HEK293 (cell line): ENCODE measurements around the gene UROC1.

ENCODE experiments used
- CTCF ChIA-PET: fragments of 350-600 bp; formaldehyde crosslinking; extraction: SDS; loops from one replicate; lab custom pipeline; 2021; ENCODE audit warnings: antibody characterized with exemption; lab: Yijun Ruan, JAX
- POLR2A ChIA-PET: fragments of 300-600 bp; formaldehyde crosslinking; extraction: SDS; loops from one replicate; lab custom pipeline; 2020; ENCODE audit warnings: antibody characterized with exemption, inconsistent platforms; lab: Yijun Ruan, JAX
- H3K27ac ChIP-seq: fragments of 200-500 bp; sonication (Bioruptor generic); 2 replicates; pipeline ENCODE4 v1.5.1; 2014; ENCODE audit warnings: low read depth, low read length, control low read depth, inconsistent platforms; ENCODE audit errors: extremely low read depth
- H3K36me3 ChIP-seq, 2 experiments: fragments of 200-500 bp in 1 of 2; sonication (Bioruptor generic) in 1 of 2; 1 replicate in 1 of 2; 2 replicates in 1 of 2; pipeline ENCODE4 v1.5.1; 2014 to 2017; ENCODE audit warnings: inconsistent platforms in 2 of 2, low read length in 2 of 2; ENCODE audit not compliant: control insufficient read depth in 2 of 2, insufficient read depth in 1 of 2
- H3K4me1 ChIP-seq: fragments of 200-500 bp; sonication (Bioruptor generic); 2 replicates; pipeline ENCODE4 v1.5.1; 2014; ENCODE audit warnings: mild to moderate bottlenecking, low read length, inconsistent platforms; ENCODE audit not compliant: control insufficient read depth, insufficient read depth
- H3K4me3 ChIP-seq: 2 replicates; pipeline ENCODE4 v1.5.1; 2011; ENCODE audit warnings: low read depth, mild to moderate bottlenecking, control low read depth, low read length, moderate library complexity
- H3K9me3 ChIP-seq: fragments of 200-500 bp; sonication (Bioruptor generic); 2 replicates; pipeline ENCODE4 v1.5.1; 2014; ENCODE audit warnings: low read depth, low read length, inconsistent platforms; ENCODE audit not compliant: control insufficient read depth, insufficient read depth
- AEBP2 ChIP-seq: fragments of 450-650 bp; formaldehyde crosslinking; IDR thresholded peaks from 2 replicates; pipeline ENCODE4 v1.5.1; 2016; ENCODE audit warnings: missing biosample characterization, missing genetic modification characterization, borderline replicate concordance
- HOXA7 ChIP-seq: sonication (generic); formaldehyde crosslinking; IDR thresholded peaks from 2 replicates; pipeline ENCODE4 v1.8.1; 2022; ENCODE audit warnings: missing genetic modification reagents, borderline replicate concordance
- HOXC10 ChIP-seq: sonication (generic); formaldehyde crosslinking; IDR thresholded peaks from 2 replicates; pipeline ENCODE4 v1.8.1; 2023; ENCODE audit warnings: mild to moderate bottlenecking, missing genetic modification reagents
- PRDM4 ChIP-seq: fragments of 450-650 bp; formaldehyde crosslinking; IDR thresholded peaks from 2 replicates; pipeline ENCODE4 v1.5.1; 2017; ENCODE audit warnings: missing biosample characterization, missing genetic modification characterization
- ZBTB21 ChIP-seq: fragments of 450-650 bp; formaldehyde crosslinking; IDR thresholded peaks from 2 replicates; pipeline ENCODE4 v1.5.1; 2017; ENCODE audit warnings: missing biosample characterization, missing genetic modification characterization
- ZEB2 ChIP-seq: fragments of 450-650 bp; formaldehyde crosslinking; IDR thresholded peaks from 2 replicates; pipeline ENCODE4 v1.5.1; 2016; ENCODE audit warnings: missing biosample characterization, missing genetic modification characterization
- ZFP37 ChIP-seq: fragments of 450-650 bp; formaldehyde crosslinking; IDR thresholded peaks from 2 replicates; pipeline ENCODE4 v1.5.1; 2016; ENCODE audit warnings: missing biosample characterization, missing genetic modification characterization
- ZNF157 ChIP-seq: fragments of 450-650 bp; formaldehyde crosslinking; IDR thresholded peaks from 2 replicates; pipeline ENCODE4 v1.5.1; 2016; ENCODE audit warnings: missing biosample characterization, missing genetic modification characterization
- ZNF23 ChIP-seq: fragments of 450-650 bp; formaldehyde crosslinking; IDR thresholded peaks from 2 replicates; pipeline ENCODE4 v1.5.1; 2016; ENCODE audit warnings: missing biosample characterization, missing genetic modification characterization, borderline replicate concordance
- ZNF24 ChIP-seq: fragments of 450-650 bp; formaldehyde crosslinking; IDR thresholded peaks from 2 replicates; pipeline ENCODE4 v1.5.1; 2016; ENCODE audit warnings: missing biosample characterization, missing genetic modification characterization
- ZNF248 ChIP-seq: fragments of 450-650 bp; formaldehyde crosslinking; IDR thresholded peaks from 2 replicates; pipeline ENCODE4 v1.5.1; 2017; ENCODE audit warnings: missing biosample characterization, missing genetic modification characterization
- ZNF510 ChIP-seq: fragments of 450-650 bp; formaldehyde crosslinking; IDR thresholded peaks from 2 replicates; pipeline ENCODE4 v1.5.1; 2018; ENCODE audit warnings: mild to moderate bottlenecking, missing genetic modification characterization, missing biosample characterization; ENCODE audit not compliant: insufficient replicate concordance
- ZNF558 ChIP-seq: fragments of 450-650 bp; formaldehyde crosslinking; IDR thresholded peaks from 2 replicates; pipeline ENCODE4 v1.5.1; 2016; ENCODE audit warnings: missing biosample characterization, missing genetic modification characterization
- ZNF571 ChIP-seq: fragments of 450-650 bp; formaldehyde crosslinking; IDR thresholded peaks from 2 replicates; pipeline ENCODE4 v1.5.0; 2017; ENCODE audit warnings: missing biosample characterization, missing genetic modification characterization
- ZNF580 ChIP-seq: fragments of 450-650 bp; formaldehyde crosslinking; IDR thresholded peaks from 2 replicates; pipeline ENCODE4 v1.5.1; 2016; ENCODE audit warnings: missing biosample characterization, missing genetic modification characterization
- ZNF660 ChIP-seq: fragments of 450-650 bp; IDR thresholded peaks from 2 replicates; pipeline ENCODE4 v1.5.1; 2018; ENCODE audit warnings: missing biosample characterization, mild to moderate bottlenecking, missing genetic modification characterization
- ZNF664 ChIP-seq: fragments of 450-650 bp; formaldehyde crosslinking; IDR thresholded peaks from 2 replicates; pipeline ENCODE4 v1.5.1; 2016; ENCODE audit warnings: missing biosample characterization, missing genetic modification characterization
- ZNF677 ChIP-seq: fragments of 450-650 bp; IDR thresholded peaks from 2 replicates; pipeline ENCODE4 v1.5.0; 2018; ENCODE audit warnings: missing biosample characterization, mild to moderate bottlenecking, missing genetic modification characterization, moderate library complexity
- ZNF692 ChIP-seq: fragments of 450-650 bp; formaldehyde crosslinking; IDR thresholded peaks from 2 replicates; pipeline ENCODE4 v1.5.1; 2016; ENCODE audit warnings: missing biosample characterization, missing genetic modification characterization
- ZNF747 ChIP-seq: fragments of 450-650 bp; formaldehyde crosslinking; IDR thresholded peaks from 2 replicates; pipeline ENCODE4 v1.5.1; 2016; ENCODE audit warnings: missing biosample characterization, missing genetic modification characterization
- ZNF777 ChIP-seq: fragments of 450-650 bp; formaldehyde crosslinking; IDR thresholded peaks from 2 replicates; pipeline ENCODE4 v1.5.1; 2017; ENCODE audit warnings: missing biosample characterization, missing genetic modification characterization, borderline replicate concordance
- ZSCAN5A ChIP-seq: fragments of 450-650 bp; formaldehyde crosslinking; IDR thresholded peaks from 2 replicates; pipeline ENCODE4 v1.5.1; 2016; ENCODE audit warnings: missing biosample characterization, missing genetic modification characterization

Gene UROC1

GRCh38 chr3:126545544-126545943 lies 28.0 kb upstream of the UROC1 start (continued):
- TF ChIP-seq HOXC10 (CRISPR knock-in tag) (no peak), HOXA7 (no peak), ZNF558 (no peak), ZFP37 (tag by site-specific recombination) (no peak), PRDM4 (tag by site-specific recombination) (no peak)

GRCh38 chr3:126544596-126545281 lies 27.2 kb upstream of the UROC1 start:
- no peaks in the 10 kb centered on the region for H3K36me3 ChIP-seq
- H3K4me3 ChIP-seq = no peak overlapping the region
- no peak for TF ChIP-seq ZNF248 (tag by site-specific recombination)
- TF ChIP-seq AEBP2 (tag by site-specific recombination) = no peak
- no peak for TF ChIP-seq ZSCAN5A (tag by site-specific recombination)
- TF ChIP-seq ZNF580 (tag by site-specific recombination) = no peak
- no peak for TF ChIP-seq ZEB2 (tag by site-specific recombination)
- TF ChIP-seq ZNF777 = no peak
- CTCF ChIA-PET = no interaction called here
- no peaks in the 10 kb centered on the region for H3K4me1 ChIP-seq
- H3K27ac ChIP-seq = no peak overlapping the region
- POLR2A ChIA-PET = no interaction called here
- H3K9me3 ChIP-seq = no peaks in the 10 kb centered on the region

GRCh38 chr3:126543457-126544061 lies 26.0 kb upstream of the UROC1 start:
- Histone ChIP-seq H3K27ac (no peak overlapping the region), H3K4me1 (no peaks in the 10 kb centered on the region), H3K36me3 (no peaks in the 10 kb centered on the region), H3K9me3 (no peaks in the 10 kb centered on the region), H3K4me3 (no peak overlapping the region)
- CTCF ChIA-PET = no interaction called here
- POLR2A ChIA-PET = no interaction called here
- no peak for TF ChIP-seq ZNF23 (tag by site-specific recombination)
- no peak for TF ChIP-seq ZNF660 (tag by site-specific recombination)
- no peak for TF ChIP-seq ZNF747
- TF ChIP-seq ZNF510 (tag by site-specific recombination) = no peak
- no peak for TF ChIP-seq ZNF692
- TF ChIP-seq ZNF571 (tag by site-specific recombination) = no peak
- no peak for TF ChIP-seq ZBTB21 (tag by site-specific recombination)
- TF ChIP-seq ZNF157 = no peak
- TF ChIP-seq ZNF677 (tag by site-specific recombination) = no peak
- TF ChIP-seq ZNF24 (tag by site-specific recombination) = no peak
- TF ChIP-seq ZNF664 (tag by site-specific recombination) = no peak
